ENCODE data around the gene TAF4. TPM values are rescaled to one million over a fixed set of nuclear protein-coding genes. Genes with fewer than 3 reads are reported as not detected.

Gene TAF4
- total RNA-seq, 1 donor from 2014 or later: 13.0 TPM

DNA sequence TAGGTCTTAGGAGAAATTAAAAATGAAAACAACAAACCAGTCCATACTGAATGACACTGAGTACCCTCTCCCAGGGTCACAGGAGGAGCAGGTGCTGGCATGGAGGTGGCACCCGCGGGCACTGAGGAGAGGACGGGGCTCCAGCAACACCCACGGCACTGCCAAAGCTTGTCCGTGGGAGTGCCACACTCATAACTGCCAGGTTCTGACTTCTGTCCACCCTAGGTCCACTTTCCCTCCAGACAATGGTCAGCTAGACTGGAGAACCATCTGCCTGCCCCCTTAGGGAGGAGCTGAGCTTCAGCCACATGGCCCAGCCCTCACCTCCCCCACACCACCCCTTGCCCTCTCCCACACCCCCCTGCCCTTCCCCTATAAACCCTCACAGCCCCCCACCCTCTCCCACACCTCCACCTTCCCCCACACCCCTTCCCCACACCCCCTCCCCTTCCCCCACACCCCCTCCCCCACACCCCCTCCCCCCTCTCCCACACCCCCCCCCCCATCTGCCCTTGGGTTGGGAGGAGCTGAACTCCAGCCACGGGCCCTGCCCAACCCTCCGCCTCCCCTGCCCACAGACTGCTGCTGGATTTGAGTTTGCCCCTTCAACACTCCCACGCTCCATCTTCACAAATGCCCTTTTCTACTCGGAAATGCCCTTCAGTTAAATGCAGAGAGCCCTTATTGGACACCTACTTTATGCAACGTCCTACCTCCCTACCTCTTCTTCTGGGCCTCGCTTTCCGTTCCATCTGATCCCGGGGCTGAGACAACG lies 129.6 kb downstream of the TAF4 start:
- DNase-seq (ENCODE audit: low spot score): peak; percentile 60

DNA sequence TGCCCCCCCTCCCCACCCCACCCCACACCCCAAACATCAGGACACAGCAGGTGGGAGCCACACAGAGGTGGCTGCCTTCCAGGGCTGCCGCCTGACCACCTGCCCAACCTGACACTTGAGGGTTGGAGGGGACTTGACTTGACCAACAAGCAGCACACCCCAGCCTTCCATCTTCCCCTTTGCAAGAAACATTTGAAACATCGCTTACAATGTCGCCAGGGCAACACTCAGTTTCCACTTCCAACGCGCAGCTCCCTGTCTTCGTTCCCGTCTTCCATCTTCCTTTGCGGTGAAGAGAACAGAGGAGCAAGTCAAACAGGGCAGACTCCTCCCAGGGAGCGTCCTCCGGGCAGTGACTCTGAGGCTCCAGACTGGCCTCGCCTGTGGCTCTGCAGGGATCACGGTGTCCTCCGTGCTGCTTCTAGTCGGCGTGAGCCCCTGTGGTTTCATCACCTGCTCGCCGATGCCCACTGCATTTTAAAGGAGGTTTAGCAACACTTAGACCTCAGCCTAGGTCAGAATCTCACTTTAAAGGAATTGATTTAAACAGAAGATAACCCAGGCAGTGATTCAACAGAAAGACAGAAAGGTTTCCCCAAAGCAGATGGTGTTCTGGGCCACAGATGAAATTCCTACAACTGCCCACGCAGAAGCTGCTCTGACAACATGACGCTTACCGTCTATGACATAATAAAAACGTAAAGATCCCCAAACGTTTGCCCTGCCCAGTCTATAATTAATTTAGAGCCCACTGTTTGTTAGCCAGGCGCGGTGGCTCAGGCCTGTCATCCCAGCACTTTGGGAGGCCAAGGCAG lies 130.8 kb downstream of the TAF4 start:
- DNase-seq (ENCODE audit: low spot score): peak; percentile 83

DNA sequence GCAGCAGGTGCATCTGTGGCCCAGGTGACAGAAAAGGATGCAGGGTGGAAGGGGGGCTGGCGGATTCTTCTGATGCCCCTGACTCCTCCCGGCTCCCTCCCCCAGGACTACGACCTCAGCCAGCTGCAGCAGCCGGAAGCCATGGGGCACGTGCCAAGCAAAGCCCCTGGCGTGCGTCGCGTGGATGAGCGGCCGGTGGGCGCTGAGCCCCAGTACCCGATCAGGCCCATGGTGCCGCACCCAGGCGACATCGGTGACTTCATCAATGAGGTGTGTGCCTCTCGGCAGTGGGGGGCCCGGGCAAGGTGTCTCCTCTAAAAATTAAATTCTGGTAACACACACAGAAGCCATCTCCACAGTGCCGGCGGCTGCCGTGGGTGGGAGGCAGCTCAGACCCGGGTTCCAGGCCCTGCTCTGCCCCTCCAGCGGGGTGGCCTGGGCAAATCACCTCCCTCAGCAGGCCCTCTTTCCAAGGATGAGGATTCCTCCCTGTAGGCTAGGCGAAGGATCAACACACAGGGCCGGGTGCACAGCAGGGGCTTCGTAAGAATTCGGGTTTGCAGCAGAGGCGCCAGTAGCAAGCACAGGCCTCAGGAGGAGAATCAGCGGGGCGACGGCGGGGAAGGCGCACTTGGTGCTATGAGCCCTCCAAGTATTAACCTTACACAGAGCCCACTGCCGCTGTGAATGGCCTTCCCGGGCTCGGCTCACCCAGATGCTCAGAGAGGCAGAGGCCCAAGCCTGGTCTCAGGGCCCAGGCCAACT lies 131.5 kb downstream of the TAF4 start:
- DNase-seq (ENCODE audit: low spot score): peak; percentile 88

DNA sequence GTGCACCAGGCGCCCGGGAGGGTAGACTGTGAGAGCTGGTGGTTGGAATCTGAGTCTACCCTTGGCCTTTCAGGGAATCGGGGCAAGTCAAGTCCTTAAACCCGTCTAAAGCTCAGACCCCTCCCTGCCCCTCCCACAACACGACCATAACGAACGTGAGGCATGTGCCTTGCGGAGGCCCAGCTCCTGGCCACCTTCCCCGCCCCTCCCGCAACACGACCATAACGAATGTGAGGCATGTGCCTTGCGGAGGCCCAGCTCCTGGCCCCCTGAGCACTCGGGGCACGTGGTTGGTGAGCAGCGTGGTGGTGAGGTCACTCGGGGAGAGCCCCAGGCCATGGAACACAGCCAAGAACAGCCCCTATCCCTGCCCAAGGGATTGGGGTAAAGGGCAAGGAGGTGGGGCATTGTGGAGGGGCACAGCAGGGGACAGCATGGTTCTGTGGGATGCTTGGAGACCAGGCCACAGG lies 132.2 kb downstream of the TAF4 start:
- DNase-seq (ENCODE audit: low spot score): peak; percentile 69

DNA sequence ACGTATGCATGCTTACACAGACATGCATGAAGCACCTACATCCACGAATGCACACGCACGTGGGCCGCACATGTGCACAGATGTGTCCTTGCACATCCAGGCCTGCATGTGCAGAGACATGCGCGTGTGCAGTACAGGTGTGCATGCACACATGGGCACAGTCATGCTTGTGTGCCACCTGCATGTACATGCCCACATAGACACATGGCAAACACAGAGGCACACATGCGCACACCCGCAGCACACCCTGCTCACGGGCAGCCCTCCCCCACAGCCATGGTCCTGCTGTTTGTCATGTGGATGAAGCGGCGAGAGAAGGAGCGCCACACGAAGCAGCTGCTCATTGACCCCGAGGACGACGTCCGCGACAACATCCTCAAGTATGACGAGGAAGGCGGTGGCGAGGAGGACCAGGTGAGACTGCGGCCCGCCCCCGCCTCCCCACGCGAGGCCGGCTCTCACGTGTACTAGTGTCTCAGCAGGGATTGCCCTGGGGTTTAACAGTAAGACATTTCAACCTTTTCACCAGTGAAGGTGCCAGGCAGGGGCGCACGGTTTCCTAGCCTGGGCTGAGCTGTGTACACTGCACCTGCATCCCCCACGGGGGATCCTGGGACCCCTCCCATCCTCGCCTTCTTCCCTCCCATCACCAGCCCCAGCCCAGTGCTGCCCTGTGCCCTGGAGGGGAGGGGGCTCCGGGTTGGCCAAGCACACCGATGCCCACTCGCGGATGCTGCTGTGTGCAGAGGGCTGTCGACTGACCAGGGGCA lies 132.8 kb downstream of the TAF4 start:
- peak; percentile 79 for DNase-seq (ENCODE audit: low spot score)

DNA sequence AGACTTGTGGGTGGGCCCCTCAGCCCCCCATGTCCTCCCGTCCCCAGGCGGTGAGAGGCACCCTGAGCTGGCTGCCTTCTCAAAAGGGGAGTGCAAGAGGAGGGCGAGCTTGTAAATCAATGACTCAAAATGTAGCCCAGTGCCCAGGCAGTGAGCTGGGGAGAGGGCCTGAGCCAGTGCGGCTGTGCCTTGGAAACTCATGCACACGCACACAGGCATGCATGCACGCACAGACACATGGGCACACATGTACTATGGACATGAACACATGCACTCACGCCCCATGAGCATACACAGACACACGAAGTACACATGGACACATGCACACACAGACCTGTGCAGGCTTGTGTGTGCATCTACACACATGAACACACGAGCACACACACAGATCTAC lies 133.5 kb downstream of the TAF4 start:
- DNase-seq (ENCODE audit: low spot score): peak; percentile 68

DNA sequence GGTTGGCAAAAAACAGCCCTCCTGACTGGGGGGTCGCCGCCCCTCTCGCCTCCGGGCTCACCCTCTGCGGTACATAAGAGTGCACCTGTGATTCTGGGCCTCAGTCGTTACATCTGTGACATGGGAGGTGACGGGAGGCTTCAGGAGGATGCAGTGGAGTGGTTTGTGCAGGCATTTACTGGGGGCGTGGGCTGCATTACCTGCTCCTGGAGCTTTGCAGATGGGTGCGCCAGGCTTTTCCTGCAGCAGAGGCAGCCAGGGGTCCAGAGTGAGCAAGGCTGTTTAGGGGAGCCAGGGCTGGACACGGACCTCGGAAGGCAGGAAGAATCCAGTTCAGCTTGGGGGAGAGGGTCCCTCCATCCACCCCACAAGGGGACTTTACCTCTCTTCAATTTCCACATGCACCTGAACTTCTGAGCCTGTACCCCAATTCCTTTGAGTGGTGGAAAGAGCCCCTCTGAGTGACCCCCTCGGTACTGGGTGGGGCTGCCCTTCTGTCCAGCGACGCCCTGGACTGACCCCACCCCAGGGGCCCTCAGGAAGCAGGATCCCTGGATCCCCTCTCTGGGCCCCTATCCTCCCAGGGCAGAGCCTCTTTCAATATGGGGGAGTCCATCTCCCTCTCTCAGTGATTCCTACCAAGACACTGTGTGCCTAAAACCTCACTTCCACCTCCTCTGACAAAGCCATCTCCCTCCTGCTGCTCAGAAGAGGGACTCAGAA lies 134.0 kb downstream of the TAF4 start:
- DNase-seq (ENCODE audit: low spot score): no peak

DNA sequence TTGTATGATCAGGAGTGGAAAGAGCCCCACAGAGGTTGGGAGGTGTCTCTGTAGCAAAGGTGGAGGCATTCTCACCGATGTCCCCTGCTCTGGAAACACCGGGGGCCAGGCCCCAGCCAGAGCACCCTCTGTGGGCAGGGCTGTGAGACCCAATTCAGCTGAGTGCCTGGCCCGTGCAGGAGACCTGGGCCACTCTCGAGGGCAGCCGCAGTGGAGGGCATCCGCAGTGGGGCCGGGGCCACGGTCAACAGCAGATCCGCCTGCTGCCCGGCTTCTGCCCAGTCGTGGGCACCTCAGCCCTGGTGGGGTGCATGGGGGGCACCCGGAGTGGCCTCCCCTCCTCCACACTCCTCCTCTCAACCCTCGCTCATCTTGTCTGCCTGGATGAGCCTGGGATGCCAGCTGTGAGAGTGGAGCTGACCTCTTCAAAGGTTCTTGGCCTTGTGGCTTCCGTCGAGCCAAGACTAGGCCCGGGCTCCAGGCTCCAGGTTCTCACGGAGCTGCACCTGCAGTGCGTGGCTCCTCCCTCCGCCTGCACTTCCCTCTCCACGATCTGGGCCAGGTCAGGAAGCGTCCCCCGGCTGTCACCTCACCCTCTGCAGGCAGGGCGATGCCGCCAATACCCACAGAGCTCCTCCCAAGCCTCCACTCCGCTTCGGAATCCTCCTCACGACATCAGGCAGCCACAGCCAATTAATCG lies 134.8 kb downstream of the TAF4 start:
- DNase-seq (ENCODE audit: low spot score): no peak

DNA sequence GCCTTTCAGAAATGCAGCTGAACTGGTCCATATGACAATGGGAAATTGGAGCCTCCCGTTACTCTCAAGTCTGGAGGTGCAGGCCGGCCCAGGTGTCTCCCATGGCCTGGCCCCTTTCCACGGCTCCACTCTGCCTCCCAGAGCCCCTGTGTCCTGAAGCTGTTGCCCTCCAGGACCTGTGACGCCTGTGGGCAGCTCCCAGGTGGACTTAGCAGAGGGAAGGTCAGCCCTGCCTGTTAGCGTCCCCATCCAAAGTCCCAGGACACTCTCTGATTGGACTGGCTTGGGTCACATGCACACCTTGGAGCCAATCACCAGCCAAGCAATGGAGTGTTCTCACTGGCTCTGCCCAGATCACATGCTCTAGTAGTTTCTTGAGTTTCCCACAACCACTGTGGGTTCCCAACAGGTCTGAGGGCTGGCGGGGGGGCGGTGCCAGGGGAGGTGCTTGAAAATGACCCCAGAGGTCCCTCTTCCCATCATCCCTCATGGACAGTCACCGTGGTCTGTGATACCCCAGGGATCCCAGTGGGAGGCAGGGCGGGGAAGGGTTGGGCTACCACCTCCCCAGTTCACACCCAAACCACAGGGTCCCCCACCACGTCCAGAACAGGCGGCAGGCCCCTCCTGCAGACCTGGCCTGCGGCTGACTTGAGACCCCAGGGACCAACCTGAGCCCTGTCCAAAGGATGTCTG lies 135.6 kb downstream of the TAF4 start:
- DNase-seq (ENCODE audit: low spot score): no peak

DNA sequence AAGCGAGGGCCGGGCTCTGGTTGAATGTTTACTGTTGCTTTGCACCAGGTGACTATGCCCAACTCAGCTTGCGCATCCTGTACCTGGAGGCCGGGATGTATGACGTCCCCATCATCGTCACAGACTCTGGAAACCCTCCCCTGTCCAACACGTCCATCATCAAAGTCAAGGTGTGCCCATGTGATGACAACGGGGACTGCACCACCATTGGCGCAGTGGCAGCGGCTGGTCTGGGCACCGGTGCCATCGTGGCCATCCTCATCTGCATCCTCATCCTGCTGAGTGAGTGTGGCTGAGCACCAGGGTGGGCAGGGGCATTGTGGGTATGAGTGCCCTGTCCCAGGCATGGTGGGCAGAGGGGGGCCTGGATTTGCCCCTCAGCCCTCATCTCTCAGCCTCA lies 136.1 kb downstream of the TAF4 start:
- DNase-seq (ENCODE audit: low spot score): no peak

DNA sequence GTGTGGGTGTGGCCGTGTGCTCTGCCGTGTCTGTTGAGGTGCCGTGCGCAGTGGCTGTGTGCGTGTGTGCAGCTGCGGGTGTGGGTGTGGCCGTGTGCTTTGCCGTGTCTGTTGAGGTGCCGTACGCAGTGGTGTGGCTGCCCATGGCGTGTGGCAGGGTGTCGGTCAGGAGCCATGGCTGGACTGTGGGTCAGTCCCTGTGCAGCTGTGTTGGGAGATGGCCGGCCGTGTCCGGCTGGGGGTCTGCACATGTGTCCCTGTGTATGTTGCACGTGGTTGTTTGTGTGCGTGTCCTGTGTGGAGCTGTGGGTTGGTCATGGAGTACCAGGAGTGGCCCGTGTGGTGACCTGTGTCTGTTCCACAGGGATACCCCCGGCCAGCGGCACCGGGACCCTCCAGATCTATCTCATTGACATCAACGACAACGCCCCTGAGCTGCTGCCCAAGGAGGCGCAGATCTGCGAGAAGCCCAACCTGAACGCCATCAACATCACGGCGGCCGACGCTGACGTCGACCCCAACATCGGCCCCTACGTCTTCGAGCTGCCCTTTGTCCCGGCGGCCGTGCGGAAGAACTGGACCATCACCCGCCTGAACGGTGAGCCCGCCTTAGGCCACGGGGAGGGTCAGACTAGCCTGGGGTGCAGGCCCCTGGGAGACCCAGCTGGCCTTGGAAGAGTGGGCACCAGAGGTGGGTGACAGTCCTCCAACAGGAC lies 137.7 kb downstream of the TAF4 start:
- DNase-seq (ENCODE audit: low spot score): no peak

DNA sequence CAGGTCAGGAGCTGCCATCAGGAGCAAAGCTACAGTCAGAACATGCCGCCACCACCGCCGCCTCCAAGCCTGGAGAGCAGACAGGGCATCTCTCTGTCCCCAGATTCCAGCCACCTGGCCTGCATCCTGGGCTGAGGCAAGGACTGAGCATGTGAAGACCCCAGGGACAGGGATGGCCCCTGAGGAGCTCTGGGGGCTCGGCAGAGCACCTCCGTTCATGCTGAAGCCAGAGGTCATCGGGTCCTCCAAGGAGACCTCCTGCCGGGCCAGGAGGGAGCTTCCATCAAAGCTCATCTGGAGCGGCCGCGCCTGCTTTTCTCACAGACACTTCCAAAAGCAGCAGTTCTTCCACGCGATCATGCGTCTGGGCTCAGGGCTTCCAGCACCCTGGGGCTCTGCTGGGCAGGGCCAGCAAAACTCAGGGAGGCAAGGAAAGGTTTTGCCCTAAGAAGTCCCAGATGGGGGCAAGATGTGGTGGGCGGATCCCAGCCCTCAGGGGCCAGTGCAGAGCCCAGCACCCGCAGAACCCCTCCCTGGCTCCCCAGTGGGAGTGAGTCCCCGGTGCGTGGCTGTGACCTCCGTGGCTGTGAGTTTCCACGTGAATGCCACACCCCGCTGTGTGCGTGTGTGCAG lies 138.4 kb downstream of the TAF4 start:
- DNase-seq (ENCODE audit: low spot score): no peak

DNA sequence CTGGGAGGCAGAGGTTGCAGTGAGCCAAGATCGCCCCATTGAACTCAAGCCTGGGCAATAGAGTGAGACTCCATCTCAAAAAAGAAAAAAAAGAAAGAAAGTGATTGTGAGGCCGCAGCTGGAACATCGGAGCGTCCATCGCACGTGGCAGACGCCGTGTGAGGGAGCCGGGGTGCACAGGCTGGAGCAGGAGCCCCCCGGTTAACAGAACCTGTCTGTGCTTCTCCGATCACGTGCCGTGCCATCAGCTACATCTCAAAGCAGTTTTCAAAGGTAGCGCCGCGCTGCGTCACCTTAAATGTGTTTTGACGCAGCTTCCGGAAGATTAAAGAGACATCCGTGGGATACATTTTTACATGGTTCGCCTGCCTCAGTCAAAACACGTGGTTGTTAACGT lies 138.9 kb downstream of the TAF4 start:
- DNase-seq (ENCODE audit: low spot score): no peak

DNA sequence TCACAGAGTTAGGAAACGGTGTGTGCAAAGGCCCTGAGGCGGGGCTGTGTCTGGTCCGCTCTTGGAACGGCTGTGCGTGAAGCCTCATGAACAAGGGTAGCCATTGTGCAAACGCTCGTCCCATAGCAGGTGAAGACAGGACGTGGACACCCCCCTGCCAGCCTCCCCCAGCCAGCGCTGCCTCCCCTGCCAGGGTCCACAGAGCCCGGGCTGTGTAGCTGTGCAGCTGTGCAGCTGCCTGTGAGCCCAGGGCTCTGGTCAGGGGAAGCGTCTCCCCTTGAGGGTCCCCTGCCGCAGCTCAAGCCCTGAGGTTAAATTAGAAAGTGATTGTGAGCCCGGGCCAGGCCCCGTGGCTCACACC lies 139.4 kb downstream of the TAF4 start:
- DNase-seq (ENCODE audit: low spot score): no peak

DNA sequence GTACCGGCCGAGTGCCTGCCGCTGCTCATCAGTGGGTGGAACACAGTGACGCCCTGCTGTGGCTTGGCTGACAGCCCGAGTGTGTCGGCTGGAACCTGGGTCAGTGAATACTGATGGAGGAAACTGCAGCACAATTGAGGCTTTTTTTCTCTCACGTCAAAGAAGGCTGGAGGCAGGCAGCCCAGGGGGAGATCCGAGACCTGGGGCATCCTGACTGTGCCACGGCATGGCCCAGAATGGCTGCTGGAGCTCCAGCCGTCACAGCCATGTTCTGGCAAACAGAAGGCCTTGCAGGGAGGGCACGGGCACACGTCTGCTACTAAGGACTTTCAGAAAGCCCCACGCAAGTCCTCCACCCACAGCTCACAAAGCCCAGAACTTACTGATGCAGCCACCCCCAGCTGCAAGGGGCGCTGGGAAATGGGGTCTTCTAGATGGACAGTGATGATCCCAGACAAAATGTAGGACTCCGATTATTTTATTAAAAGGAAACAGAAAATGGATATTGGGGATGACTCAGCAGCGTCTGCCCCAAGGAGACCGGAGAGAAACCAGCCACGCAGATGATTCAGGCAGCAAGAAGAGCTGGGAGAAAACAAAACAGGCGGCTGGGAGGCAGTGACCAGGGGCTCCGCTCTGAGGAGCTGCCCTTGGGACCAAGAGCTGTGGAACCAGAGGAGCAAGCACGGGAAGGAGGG lies 140.0 kb downstream of the TAF4 start:
- no peak for DNase-seq (ENCODE audit: low spot score)

DNA sequence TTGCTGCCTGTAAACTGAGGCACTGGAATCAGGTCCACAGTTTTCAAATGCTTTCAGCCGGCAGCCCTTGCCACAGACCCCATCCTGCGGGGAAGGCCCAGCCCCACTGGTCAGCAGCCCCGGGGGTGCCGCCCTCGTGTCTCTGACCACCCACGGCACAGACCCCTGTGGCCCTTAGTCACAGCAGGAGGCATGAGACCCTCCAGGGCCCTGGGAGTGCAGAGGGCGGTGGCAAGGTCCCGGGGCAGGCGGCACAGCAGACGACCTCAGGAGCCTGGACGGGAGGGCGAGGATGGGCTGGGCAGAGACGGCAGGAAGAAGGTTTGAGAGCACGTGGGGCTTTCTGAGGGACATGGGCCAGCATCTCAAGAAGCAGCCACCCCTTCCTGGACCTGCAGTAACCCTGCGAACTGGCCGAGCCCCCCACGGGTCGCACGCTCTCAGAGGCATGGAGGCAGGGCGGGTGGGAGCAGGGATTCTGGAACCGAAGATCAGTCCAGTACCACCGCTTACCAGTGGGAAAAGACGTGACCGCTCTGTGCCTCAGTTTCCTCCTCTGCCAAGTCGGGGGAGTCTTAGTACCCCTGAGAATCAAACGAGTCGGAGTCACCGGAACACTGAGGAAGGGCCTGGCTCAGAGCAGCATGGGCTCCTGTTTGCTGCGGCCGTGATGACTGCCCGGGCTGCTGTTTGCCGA lies 140.7 kb downstream of the TAF4 start:
- no peak for DNase-seq (ENCODE audit: low spot score)

Data from mesenteric fat pad (tissue), 1 donor.